RWPE2 (cell line): Measurements from ENCODE around the gene HDAC10.

Experiments
- ATAC-seq: fragments of 200-7000 bp; cut with Tn5 transposase; 3 replicates; pipeline ENCODE4 v1.9.1; 2021; ENCODE audit warnings: low read depth
- DNase-seq: peaks from one replicate; pipeline ENCODE4 v3.0.0-alpha.2; 2020; ENCODE audit warnings: low spot score
- H3K27ac ChIP-seq: fragments of 450-650 bp; 2 replicates; pipeline ENCODE4 v1.5.1; 2017; ENCODE audit warnings: mild to moderate bottlenecking; ENCODE audit not compliant: poor library complexity, severe bottlenecking
- H3K27me3 ChIP-seq: fragments of 250-450 bp; sonication (Bioruptor Pico); 2 replicates; pipeline ENCODE4 v1.5.1; 2021; ENCODE audit warnings: mild to moderate bottlenecking, moderate library complexity; ENCODE audit not compliant: insufficient read depth, poor library complexity, severe bottlenecking
- H3K36me3 ChIP-seq: fragments of 250-450 bp; sonication (Bioruptor Pico); 2 replicates; pipeline ENCODE4 v1.5.1; 2020; ENCODE audit warnings: low read depth, mild to moderate bottlenecking, moderate library complexity
- H3K4me1 ChIP-seq: fragments of 250-450 bp; sonication (Bioruptor Pico); 2 replicates; pipeline ENCODE4 v1.5.1; 2021; ENCODE audit warnings: mild to moderate bottlenecking, moderate library complexity; ENCODE audit not compliant: insufficient read depth, poor library complexity, severe bottlenecking
- H3K4me3 ChIP-seq: fragments of 250-450 bp; sonication (Bioruptor Pico); 2 replicates; pipeline ENCODE4 v1.5.1; 2021; ENCODE audit warnings: mild to moderate bottlenecking, moderate library complexity; ENCODE audit not compliant: severe bottlenecking
- H3K9me3 ChIP-seq: fragments of 250-450 bp; sonication (Bioruptor Pico); 2 replicates; pipeline ENCODE4 v1.5.1; 2021; ENCODE audit warnings: mild to moderate bottlenecking, moderate library complexity; ENCODE audit not compliant: severe bottlenecking
- CTCF ChIP-seq: fragments of 450-650 bp; IDR thresholded peaks from one replicate; pipeline ENCODE4 v1.5.1; 2017; ENCODE audit warnings: mild to moderate bottlenecking, moderate library complexity; ENCODE audit not compliant: poor library complexity, severe bottlenecking

Gene HDAC10

GRCh38 chr22:50257451-50258360 lies 6.6 kb upstream of the HDAC10 start:
- no peak for ATAC-seq
- no peak for TF ChIP-seq CTCF
- Histone ChIP-seq H3K27ac (no peak overlapping the region), H3K4me1 (peaks cover 8% of the 10 kb centered on the region), H3K9me3 (no peaks in the 10 kb centered on the region), H3K4me3 (no peak overlapping the region), H3K27me3 (no peaks in the 10 kb centered on the region), H3K36me3 (peaks cover 5% of the 10 kb centered on the region; the same call in 1 of the 2 replicates)
- DNase-seq, result no peak

GRCh38 chr22:50257041-50257440 lies 6.0 kb upstream of the HDAC10 start:
- peaks cover under 1% of the 10 kb centered on the region for H3K4me1 ChIP-seq
- no peaks in the 10 kb centered on the region for H3K27me3 ChIP-seq
- peaks cover 5% of the 10 kb centered on the region; the same call in 1 of the 2 replicates for H3K36me3 ChIP-seq
- no peak for ATAC-seq
- no peak for TF ChIP-seq CTCF
- H3K9me3 ChIP-seq, result no peaks in the 10 kb centered on the region
- DNase-seq, result no peak
- no peak overlapping the region for H3K4me3 ChIP-seq
- H3K27ac ChIP-seq, result no peak overlapping the region

- no peak overlapping the region for H3K4me3 ChIP-seq
- TF ChIP-seq CTCF, result no peak
- no peak overlapping the region for H3K27ac ChIP-seq
- DNase-seq (no peak), ATAC-seq (no peak)
- no peaks in the 10 kb centered on the region for H3K27me3 ChIP-seq
- no peaks in the 10 kb centered on the region for H3K9me3 ChIP-seq
- H3K36me3 ChIP-seq, result peaks cover 5% of the 10 kb centered on the region; the same call in 1 of the 2 replicates
- H3K4me1 ChIP-seq, result no peaks in the 10 kb centered on the region
Measured at GRCh38 chr22:50256258-50256862, 5.3 kb upstream of the HDAC10 start.

- Histone ChIP-seq H3K27me3 (no peaks in the 10 kb centered on the region), H3K9me3 (no peaks in the 10 kb centered on the region), H3K27ac (no peak overlapping the region), H3K4me3 (no peak overlapping the region), H3K4me1 (no peaks in the 10 kb centered on the region), H3K36me3 (peaks cover 5% of the 10 kb centered on the region; the same call in 1 of the 2 replicates)
- no peak for TF ChIP-seq CTCF
- ATAC-seq, result no peak
- no peak for DNase-seq
Measured at GRCh38 chr22:50255607-50256006, 4.5 kb upstream of the HDAC10 start.
